22Rv1 (cell line): ENCODE results near the gene CTTN.

Experiments
- ZFX ChIP-seq: fragments of 450-650 bp; IDR thresholded peaks from 2 replicates; pipeline ENCODE4 v1.6.1; 2017; ENCODE audit warnings: antibody characterized with exemption, borderline replicate concordance
- TF ChIP-seq, protein P1 (sequence below): fragments of 450-650 bp; IDR thresholded peaks from 2 replicates; pipeline ENCODE4 v1.5.1; 2017; ENCODE audit warnings: mild to moderate bottlenecking

DNA sequence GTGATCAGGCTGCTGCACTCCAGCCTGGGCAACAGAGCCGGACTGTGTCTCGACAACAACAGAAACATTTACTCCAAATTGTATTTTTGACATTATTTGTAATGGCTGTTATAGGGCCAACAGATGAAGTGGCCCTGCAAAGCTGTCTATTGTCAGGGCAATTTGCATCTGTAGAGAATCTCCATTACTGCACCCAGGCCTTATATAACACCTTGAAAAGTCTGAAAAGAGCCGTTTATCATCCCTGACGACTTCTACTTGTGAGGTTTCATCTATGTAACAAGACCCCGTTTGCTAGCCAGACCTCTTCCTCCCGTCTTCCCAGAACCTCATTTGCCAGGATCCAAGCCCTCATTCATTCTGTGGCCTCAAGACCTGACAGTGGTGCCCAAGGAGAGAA is 9.1 kb upstream of the CTTN start:
- TF ChIP-seq, protein P1, sequence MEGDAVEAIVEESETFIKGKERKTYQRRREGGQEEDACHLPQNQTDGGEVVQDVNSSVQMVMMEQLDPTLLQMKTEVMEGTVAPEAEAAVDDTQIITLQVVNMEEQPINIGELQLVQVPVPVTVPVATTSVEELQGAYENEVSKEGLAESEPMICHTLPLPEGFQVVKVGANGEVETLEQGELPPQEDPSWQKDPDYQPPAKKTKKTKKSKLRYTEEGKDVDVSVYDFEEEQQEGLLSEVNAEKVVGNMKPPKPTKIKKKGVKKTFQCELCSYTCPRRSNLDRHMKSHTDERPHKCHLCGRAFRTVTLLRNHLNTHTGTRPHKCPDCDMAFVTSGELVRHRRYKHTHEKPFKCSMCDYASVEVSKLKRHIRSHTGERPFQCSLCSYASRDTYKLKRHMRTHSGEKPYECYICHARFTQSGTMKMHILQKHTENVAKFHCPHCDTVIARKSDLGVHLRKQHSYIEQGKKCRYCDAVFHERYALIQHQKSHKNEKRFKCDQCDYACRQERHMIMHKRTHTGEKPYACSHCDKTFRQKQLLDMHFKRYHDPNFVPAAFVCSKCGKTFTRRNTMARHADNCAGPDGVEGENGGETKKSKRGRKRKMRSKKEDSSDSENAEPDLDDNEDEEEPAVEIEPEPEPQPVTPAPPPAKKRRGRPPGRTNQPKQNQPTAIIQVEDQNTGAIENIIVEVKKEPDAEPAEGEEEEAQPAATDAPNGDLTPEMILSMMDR: no peak
- TF ChIP-seq ZFX: no peak
